AG10803 (cell line): ENCODE data around the gene SYNE1.
"Not testable (repeated sequence)": the region's sequence is repeated elsewhere in the genome, so short reads cannot be mapped to it uniquely, and the experiment has no call there.

ENCODE experiments used
- DNase-seq: peaks from one replicate; pipeline ENCODE4 v3.0.0; 2010; ENCODE audit warnings: low read depth
- H3K4me3 ChIP-seq: 2 replicates; pipeline ENCODE4 v1.5.1; 2011; ENCODE audit warnings: mild to moderate bottlenecking, low read length, control low read depth
- TF ChIP-seq, protein P1 (sequence below): conservative IDR thresholded peaks from 2 replicates; pipeline ENCODE4 v1.5.1; 2011; ENCODE audit warnings: mild to moderate bottlenecking, low read length, control low read depth, inconsistent platforms

SYNE1 gene

GRCh38 chr6:152508477-152508876 is 128.7 kb downstream of the SYNE1 start:
- no peak for DNase-seq
- TF ChIP-seq, protein P1, sequence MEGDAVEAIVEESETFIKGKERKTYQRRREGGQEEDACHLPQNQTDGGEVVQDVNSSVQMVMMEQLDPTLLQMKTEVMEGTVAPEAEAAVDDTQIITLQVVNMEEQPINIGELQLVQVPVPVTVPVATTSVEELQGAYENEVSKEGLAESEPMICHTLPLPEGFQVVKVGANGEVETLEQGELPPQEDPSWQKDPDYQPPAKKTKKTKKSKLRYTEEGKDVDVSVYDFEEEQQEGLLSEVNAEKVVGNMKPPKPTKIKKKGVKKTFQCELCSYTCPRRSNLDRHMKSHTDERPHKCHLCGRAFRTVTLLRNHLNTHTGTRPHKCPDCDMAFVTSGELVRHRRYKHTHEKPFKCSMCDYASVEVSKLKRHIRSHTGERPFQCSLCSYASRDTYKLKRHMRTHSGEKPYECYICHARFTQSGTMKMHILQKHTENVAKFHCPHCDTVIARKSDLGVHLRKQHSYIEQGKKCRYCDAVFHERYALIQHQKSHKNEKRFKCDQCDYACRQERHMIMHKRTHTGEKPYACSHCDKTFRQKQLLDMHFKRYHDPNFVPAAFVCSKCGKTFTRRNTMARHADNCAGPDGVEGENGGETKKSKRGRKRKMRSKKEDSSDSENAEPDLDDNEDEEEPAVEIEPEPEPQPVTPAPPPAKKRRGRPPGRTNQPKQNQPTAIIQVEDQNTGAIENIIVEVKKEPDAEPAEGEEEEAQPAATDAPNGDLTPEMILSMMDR: no peak

GRCh38 chr6:152503546-152503945 is 133.6 kb downstream of the SYNE1 start:
- H3K4me3 ChIP-seq: no peak overlapping the region
- peak; percentile 9 for DNase-seq
- TF ChIP-seq, protein P1: no peak

More at GRCh38 chr6:152508477-152508876, 128.7 kb downstream of the SYNE1 start:
- no peak overlapping the region for H3K4me3 ChIP-seq

- no peak overlapping the region for H3K4me3 ChIP-seq
- DNase-seq: no peak
- TF ChIP-seq, protein P1: no peak
These were observed 134.6 kb downstream of the SYNE1 start for GRCh38 chr6:152502421-152503188.

DNA sequence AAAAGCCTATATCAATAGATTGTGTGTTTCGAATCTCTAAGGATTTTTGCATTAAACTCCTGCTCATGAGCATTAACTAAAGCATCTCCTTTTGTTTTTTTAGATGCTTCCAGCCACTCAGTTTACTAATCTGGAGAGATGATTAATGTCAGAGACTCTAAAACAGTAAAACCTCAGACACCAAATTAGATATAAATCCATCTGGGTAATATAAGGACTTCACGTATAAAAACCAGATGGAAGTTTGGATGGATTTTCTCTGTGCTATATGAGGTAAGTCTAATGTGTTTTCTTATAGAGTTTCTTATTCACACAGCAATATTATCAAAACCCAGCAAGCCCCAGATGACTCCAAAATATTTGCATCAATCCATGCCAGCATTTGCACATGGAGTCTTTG is 137.2 kb downstream of the SYNE1 start:
- no peak overlapping the region for H3K4me3 ChIP-seq
- DNase-seq: peak; percentile 4
- TF ChIP-seq, protein P1: no peak

- TF ChIP-seq, protein P1: no peak
- no peak for DNase-seq
- no peak overlapping the region for H3K4me3 ChIP-seq
These were observed 140.4 kb downstream of the SYNE1 start for GRCh38 chr6:152496731-152497130.

GRCh38 chr6:152495456-152495855 is 141.7 kb downstream of the SYNE1 start:
- DNase-seq: not testable (repeated sequence)

GRCh38 chr6:152492281-152492680 is 144.9 kb downstream of the SYNE1 start:
- H3K4me3 ChIP-seq: not testable (repeated sequence)
- peak; percentile 69 for DNase-seq

More at GRCh38 chr6:152495456-152495855, 141.7 kb downstream of the SYNE1 start:
- not testable (repeated sequence) for H3K4me3 ChIP-seq

DNA sequence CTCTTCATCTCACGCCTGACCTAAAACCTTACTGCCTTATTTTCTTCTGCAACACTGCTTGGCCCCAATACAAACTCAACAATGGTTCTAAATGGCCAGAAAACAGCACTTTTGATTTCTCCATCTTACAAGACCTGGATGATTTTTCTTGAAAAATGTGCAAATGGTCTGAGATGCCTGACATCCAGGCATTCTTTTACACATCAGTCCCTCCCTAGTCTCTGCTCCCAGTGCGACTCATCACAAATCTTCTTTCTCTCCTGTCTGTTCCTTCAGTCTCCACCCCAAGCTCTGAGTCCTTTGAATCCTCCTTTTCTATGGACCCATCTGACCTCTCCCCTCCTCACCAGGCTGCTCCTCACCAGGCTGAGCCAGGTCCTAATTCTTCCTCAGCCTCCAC is 145.7 kb downstream of the SYNE1 start:
- DNase-seq: peak; percentile 62
- not testable (repeated sequence) for H3K4me3 ChIP-seq

GRCh38 chr6:152490971-152491378 is 146.2 kb downstream of the SYNE1 start:
- H3K4me3 ChIP-seq: not testable (repeated sequence)
- DNase-seq: peak; percentile 85
